ENCODE results near the gene NTHL1. TPM values are rescaled to one million over a fixed set of nuclear protein-coding genes. Genes with fewer than 3 reads are reported as not detected.

The NTHL1 gene
- total RNA-seq, 4 donors from 2014 or later, result 6.5 to 21.7 (median 12.0) TPM

DNA sequence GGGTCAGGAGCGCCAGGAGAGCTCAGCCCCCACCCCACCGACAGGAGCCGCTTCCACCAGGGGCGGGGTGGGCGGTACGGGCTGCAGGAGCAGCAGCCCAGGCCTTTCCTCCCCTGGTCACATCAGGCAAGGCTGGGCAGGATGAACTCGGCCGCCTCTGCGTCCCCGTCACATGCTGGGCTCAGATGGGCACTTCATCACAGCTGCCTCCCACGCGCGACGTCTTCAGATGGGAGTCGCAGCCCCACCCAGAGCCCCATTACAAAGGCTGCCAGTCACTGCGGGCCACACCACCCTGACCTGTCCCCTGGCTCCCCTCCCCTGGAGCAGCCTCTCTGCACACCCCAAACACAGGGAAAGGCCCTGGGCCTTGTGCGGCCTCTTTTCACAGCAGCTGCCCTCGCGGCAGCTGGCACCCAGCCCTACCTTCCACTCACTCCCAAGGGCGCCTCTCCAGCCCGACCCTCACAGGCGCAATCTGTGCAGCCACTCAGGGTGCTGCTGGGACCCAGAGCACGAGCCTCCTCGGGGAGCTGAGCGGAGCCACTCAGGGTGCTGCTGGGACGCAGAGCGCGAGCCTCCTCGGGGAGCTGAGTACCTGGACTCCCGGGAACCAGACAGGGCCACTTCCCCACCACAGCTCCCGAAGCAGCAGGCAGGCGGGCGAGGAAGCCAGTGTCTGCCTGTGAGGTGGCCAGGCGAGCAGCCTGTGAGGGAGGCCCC, 42.7 kb downstream of the NTHL1 start:
- TF ChIP-seq, protein P1, sequence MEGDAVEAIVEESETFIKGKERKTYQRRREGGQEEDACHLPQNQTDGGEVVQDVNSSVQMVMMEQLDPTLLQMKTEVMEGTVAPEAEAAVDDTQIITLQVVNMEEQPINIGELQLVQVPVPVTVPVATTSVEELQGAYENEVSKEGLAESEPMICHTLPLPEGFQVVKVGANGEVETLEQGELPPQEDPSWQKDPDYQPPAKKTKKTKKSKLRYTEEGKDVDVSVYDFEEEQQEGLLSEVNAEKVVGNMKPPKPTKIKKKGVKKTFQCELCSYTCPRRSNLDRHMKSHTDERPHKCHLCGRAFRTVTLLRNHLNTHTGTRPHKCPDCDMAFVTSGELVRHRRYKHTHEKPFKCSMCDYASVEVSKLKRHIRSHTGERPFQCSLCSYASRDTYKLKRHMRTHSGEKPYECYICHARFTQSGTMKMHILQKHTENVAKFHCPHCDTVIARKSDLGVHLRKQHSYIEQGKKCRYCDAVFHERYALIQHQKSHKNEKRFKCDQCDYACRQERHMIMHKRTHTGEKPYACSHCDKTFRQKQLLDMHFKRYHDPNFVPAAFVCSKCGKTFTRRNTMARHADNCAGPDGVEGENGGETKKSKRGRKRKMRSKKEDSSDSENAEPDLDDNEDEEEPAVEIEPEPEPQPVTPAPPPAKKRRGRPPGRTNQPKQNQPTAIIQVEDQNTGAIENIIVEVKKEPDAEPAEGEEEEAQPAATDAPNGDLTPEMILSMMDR (IDR thresholded peaks at IDR 0.05; ENCODE audit: low read depth), result no peak

- TF ChIP-seq, protein P1 (IDR thresholded peaks at IDR 0.05; ENCODE audit: low read depth), result no peak
Observed at GRCh38 chr16:2003827-2004641, 43.6 kb downstream of the NTHL1 start.

DNA sequence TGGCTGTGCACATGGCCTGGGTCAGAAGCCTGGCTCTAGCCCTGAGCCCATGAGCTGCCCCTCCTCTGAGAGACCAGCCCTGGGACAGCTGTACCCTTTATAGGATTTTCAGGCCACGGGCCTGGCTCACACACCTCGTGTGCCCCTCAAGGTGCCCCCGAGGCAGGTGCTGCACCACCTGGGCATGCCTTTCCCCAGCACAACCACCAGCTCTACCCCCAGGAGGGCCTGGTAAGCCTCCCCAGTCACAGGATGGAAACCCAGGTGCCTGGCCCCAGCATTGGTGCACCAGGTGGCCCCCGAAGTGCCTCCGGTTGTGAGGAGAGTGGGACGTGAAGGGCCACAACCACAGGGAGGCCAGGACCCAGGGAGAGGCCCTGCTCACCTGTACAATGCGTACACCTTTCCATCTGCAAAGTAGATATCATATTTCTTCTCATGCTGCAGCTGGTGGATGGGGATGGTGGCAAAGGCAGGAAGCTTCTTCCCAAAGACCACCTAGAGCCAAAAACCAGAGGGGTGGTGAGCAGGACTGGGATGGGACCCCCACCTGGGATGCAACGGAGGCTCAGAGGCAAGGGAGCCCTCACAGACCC, 44.3 kb downstream of the NTHL1 start:
- TF ChIP-seq, protein P1 (IDR thresholded peaks at IDR 0.05; ENCODE audit: low read depth), result no peak

- TF ChIP-seq, protein P1 (IDR thresholded peaks at IDR 0.05; ENCODE audit: low read depth), result no peak
Observed at GRCh38 chr16:2002406-2003230, 45.0 kb downstream of the NTHL1 start.

GRCh38 chr16:2001456-2002355, 45.9 kb downstream of the NTHL1 start:
- TF ChIP-seq, protein P1 (IDR thresholded peaks at IDR 0.05; ENCODE audit: low read depth), result no peak

GRCh38 chr16:2001035-2001434, 46.6 kb downstream of the NTHL1 start:
- TF ChIP-seq, protein P1 (IDR thresholded peaks at IDR 0.05; ENCODE audit: low read depth), result no peak

All from subcutaneous adipose tissue (tissue), 4 donors.